Measurements from ENCODE around the gene UBE2D3.

Gene UBE2D3

GRCh38 chr4:102758241-102759160 is 68.8 kb downstream of the UBE2D3 start:
- DNase-seq (ENCODE audit: low read depth in 2 of 3, low spot score in 1 of 3), result no peak

- DNase-seq (ENCODE audit: low read depth in 2 of 3, low spot score in 1 of 3), result no peak
These were observed 69.7 kb downstream of the UBE2D3 start for GRCh38 chr4:102757681-102758080.

- no peak for DNase-seq (ENCODE audit: low read depth in 2 of 3, low spot score in 1 of 3)
These were observed 73.3 kb downstream of the UBE2D3 start for GRCh38 chr4:102754044-102754443.

DNA sequence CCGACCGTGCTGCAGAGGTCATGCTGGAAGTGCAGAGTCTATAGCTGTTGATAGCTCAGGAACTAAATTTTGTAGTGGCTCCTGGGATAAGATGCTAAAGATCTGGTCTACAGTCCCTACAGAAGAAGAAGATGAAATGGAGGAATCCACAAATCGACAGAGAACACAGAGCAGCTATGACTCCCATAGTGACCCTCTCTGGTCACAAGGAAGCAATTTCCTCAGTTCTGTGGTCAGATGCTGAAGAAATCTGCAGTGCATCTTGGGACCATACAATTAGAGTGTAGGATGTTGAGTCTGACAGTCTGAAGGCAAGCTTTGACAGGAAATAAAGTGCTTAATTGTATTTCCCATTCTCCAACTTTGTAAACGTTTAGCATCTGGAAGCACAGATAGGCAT is 75.4 kb downstream of the UBE2D3 start:
- no peak for DNase-seq (ENCODE audit: low read depth in 2 of 3, low spot score in 1 of 3)
